Measurements from ENCODE around the gene SRC. TPM values are rescaled to one million over a fixed set of nuclear protein-coding genes. Genes with fewer than 3 reads are reported as not detected.
A peak's percentile ranks its signal among the peaks of the same experiment; 100 is the strongest.

SRC gene
- total RNA-seq, 4 donors from 2014 or later: 30.6 to 54.7 (median 45.0) TPM

DNA sequence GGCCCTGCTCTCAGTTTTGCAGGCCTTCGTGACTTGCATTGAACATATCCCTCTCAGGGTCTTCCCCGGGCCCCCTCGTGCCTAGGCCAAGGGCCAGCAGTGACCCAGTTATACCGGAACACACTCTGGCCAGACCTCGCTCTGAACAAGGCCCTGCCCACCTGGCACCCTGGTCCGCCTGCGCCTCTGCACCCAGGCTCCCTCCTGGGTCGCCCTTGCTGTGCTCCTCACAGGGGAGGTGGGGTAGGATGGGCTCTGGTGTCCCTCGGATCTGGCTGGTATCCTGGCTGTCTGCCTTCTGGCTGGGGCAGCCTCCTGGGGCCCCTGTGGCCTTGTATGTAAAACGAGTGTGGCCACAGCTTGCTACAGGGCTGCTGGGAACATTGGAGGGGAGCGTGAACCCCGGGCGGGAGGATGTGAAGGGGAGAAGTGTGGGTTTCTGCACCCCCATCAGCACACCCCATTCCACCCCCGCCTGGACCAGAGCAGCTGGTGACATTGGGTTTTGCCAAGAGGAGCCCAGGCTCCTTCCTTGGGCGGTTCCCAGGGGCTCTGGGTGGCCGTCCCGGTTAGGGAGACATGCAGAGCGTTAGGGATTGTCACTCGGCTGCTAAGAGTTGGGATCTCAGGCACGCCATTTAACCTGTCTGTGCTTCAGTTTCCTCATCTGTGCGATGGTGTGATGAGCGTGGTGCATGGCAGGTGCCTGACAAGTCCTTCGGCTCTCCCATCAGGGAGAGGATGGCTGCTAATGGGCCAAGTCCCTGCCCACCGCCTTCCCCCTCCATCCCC, 17.5 kb downstream of the SRC start:
- ATAC-seq: no peak
- Histone ChIP-seq H3K27ac (peak overlapping the region in 1 of 4 donors; percentile 26), H3K4me1 (peaks cover 0 to 30% (median 4%) of the 10 kb centered on the region in 3 donors), H3K36me3 (peaks cover 0 to 43% of the 10 kb centered on the region in 2 donors), H3K9me3 (no peaks in the 10 kb centered on the region), H3K27me3 (no peaks in the 10 kb centered on the region), H3K4me3 (no peak overlapping the region)
- TF ChIP-seq, protein P1, sequence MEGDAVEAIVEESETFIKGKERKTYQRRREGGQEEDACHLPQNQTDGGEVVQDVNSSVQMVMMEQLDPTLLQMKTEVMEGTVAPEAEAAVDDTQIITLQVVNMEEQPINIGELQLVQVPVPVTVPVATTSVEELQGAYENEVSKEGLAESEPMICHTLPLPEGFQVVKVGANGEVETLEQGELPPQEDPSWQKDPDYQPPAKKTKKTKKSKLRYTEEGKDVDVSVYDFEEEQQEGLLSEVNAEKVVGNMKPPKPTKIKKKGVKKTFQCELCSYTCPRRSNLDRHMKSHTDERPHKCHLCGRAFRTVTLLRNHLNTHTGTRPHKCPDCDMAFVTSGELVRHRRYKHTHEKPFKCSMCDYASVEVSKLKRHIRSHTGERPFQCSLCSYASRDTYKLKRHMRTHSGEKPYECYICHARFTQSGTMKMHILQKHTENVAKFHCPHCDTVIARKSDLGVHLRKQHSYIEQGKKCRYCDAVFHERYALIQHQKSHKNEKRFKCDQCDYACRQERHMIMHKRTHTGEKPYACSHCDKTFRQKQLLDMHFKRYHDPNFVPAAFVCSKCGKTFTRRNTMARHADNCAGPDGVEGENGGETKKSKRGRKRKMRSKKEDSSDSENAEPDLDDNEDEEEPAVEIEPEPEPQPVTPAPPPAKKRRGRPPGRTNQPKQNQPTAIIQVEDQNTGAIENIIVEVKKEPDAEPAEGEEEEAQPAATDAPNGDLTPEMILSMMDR (IDR thresholded peaks at IDR 0.05): no peak
- TF ChIP-seq POLR2A (IDR thresholded peaks at IDR 0.05) (no peak), EP300 (IDR thresholded peaks at IDR 0.05) (no peak), POLR2AphosphoS5 (IDR thresholded peaks at IDR 0.05) (no peak)
- WGBS, 2 donors (ENCODE audit: low coverage in 1 of 2): 57 to 88% methylated on average over 3 to 5 of the region's 24 CpGs

- H3K27me3 ChIP-seq: no peaks in the 10 kb centered on the region
- peaks cover 0 to 22% (median 0%) of the 10 kb centered on the region in 3 donors for H3K4me1 ChIP-seq
- no peak overlapping the region for H3K4me3 ChIP-seq
- H3K36me3 ChIP-seq: peaks cover 0 to 43% of the 10 kb centered on the region in 2 donors
- H3K27ac ChIP-seq: no peak overlapping the region
- no peaks in the 10 kb centered on the region for H3K9me3 ChIP-seq
- 86 to 95% methylated on average over 9 to 10 of the region's 21 CpGs for WGBS, 2 donors (ENCODE audit: low coverage in 1 of 2)
- ATAC-seq: no peak
- TF ChIP-seq EP300 (IDR thresholded peaks at IDR 0.05): no peak
- no peak for TF ChIP-seq POLR2AphosphoS5 (IDR thresholded peaks at IDR 0.05)
- TF ChIP-seq, protein P1 (IDR thresholded peaks at IDR 0.05): no peak
- no peak for TF ChIP-seq POLR2A (IDR thresholded peaks at IDR 0.05)
These were observed 18.3 kb downstream of the SRC start for GRCh38 chr20:37364013-37364926.

- 83% methylated on average over 2 of the region's 3 CpGs; no CpG with 5 or more reads in 1 of the 2 donors for WGBS, 2 donors (ENCODE audit: low coverage in 1 of 2)
- H3K4me3 ChIP-seq: no peak overlapping the region
- H3K27me3 ChIP-seq: no peaks in the 10 kb centered on the region
- H3K4me1 ChIP-seq: peaks cover 0 to 16% (median 0%) of the 10 kb centered on the region in 3 donors
- TF ChIP-seq POLR2A (IDR thresholded peaks at IDR 0.05) (no peak), EP300 (IDR thresholded peaks at IDR 0.05) (no peak)
- TF ChIP-seq, protein P1 (IDR thresholded peaks at IDR 0.05): no peak
- ATAC-seq: no peak
- H3K36me3 ChIP-seq: peaks cover 0 to 43% of the 10 kb centered on the region in 2 donors
- H3K9me3 ChIP-seq: no peaks in the 10 kb centered on the region
- no peak overlapping the region for H3K27ac ChIP-seq
These were observed 19.0 kb downstream of the SRC start for GRCh38 chr20:37364927-37365272.

GRCh38 chr20:37365760-37366638, 20.1 kb downstream of the SRC start:
- no peak for ATAC-seq

More at GRCh38 chr20:37365760-37366638, 20.1 kb downstream of the SRC start:
- 78 to 79% methylated on average over 5 to 6 of the region's 6 CpGs for WGBS, 2 donors (ENCODE audit: low coverage in 1 of 2)
- Histone ChIP-seq H3K9me3 (no peaks in the 10 kb centered on the region), H3K4me1 (peaks cover 0 to 14% (median 0%) of the 10 kb centered on the region in 3 donors), H3K27ac (no peak overlapping the region), H3K27me3 (no peaks in the 10 kb centered on the region), H3K4me3 (no peak overlapping the region), H3K36me3 (peaks cover 0 to 43% of the 10 kb centered on the region in 2 donors)
- no peak for TF ChIP-seq POLR2AphosphoS5 (IDR thresholded peaks at IDR 0.05)

All from gastroesophageal sphincter (tissue), 4 donors.